ENCODE data around the gene SH3RF3. TPM values are rescaled to one million over a fixed set of nuclear protein-coding genes. Genes with fewer than 3 reads are reported as not detected.

Gene SH3RF3
- total RNA-seq, 4 donors from 2014 or later, result 5.3 to 10.0 (median 8.0) TPM

DNA sequence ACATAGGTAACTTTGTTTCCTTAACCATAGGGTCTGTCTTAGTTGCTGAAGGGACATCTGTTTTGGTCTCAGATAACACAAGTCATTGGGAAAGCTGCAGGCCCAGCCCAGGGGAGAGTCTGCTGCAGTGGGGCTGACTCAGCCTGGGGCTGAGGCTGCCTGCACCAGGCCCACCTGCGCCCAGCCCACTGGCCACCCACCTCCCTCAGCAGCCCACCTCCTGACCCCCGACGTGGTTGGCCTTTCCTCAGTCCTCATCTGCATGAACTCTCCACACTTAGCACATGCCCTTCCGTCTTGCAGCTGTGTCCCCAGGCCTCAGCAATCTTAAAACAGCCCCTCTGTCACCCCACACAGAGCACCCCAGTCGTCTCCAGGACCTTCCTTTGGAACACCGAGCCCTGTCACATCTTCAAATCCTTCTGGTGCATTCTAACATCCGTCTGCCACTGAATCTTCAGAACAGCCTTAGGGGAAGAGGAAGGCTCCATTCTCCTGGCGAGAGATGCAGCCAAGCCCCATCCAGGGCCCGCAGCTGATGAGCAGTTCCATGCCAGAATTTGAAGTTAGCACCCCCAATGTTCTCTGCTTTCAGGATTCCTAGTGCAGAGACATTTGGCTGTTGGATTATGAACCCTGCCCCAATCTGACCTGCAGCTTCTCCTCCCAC is 253.4 kb downstream of the SH3RF3 start:
- TF ChIP-seq, protein P1, sequence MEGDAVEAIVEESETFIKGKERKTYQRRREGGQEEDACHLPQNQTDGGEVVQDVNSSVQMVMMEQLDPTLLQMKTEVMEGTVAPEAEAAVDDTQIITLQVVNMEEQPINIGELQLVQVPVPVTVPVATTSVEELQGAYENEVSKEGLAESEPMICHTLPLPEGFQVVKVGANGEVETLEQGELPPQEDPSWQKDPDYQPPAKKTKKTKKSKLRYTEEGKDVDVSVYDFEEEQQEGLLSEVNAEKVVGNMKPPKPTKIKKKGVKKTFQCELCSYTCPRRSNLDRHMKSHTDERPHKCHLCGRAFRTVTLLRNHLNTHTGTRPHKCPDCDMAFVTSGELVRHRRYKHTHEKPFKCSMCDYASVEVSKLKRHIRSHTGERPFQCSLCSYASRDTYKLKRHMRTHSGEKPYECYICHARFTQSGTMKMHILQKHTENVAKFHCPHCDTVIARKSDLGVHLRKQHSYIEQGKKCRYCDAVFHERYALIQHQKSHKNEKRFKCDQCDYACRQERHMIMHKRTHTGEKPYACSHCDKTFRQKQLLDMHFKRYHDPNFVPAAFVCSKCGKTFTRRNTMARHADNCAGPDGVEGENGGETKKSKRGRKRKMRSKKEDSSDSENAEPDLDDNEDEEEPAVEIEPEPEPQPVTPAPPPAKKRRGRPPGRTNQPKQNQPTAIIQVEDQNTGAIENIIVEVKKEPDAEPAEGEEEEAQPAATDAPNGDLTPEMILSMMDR (IDR thresholded peaks at IDR 0.05; ENCODE audit: low read depth), result no peak

DNA sequence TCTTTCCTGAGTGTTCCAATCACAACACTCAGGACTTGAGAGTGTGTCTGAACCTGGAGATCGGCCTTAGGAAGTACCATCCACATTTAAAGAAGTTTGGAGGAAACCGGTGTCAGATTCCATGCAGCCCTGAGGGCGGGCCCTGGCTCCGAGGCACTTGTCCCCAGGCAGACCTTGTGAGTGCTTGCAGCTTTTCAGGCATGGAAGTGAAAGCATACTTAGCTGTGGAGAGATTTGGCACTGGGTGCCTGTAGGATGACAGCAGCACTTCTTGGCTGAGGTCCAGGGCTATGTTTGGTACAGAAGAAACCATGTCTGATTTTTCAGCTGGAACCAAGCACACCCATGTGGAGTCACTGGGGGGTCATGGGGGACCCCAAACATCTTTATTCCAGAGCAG is 253.9 kb downstream of the SH3RF3 start:
- TF ChIP-seq, protein P1 (IDR thresholded peaks at IDR 0.05; ENCODE audit: low read depth), result no peak

DNA sequence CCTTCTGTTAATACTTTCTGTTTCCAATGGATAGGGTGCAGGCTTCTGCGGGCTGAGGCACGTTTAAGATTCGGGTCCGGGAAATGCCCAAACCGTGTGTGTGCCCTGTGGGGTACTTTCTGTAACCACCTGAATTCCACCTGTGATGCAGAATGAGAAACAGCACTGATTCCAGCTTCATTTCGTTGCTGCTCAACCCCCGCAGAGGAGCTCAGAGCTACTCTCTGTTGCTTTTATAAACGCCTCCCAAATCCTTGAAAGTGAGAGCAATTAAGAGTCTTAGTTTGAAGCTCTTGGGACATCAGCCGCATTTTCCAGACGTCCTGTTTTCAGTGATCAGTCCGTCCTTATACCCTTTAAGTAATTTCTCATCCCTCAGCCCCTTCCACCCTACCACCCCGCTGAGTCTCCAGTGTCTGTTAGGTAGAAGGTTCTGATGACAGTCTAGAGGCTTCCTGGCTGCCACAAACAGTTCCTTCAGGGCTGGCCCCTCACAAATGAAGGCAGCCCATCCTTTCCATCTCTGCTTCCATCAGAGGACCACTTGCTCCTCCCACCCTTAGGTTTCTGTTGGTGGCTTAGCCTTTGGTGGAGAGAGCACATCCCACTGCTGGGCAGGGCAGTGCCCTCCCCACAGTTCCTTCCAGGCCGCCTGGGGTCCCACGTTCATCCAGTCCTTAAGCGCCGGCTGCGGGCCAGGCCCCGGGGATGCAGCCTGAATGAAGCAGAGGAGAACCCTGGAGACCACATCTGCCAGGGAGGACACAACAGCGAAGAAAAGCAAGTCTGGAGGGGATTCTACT is 254.7 kb downstream of the SH3RF3 start:
- TF ChIP-seq, protein P1 (IDR thresholded peaks at IDR 0.05; ENCODE audit: low read depth), result no peak

DNA sequence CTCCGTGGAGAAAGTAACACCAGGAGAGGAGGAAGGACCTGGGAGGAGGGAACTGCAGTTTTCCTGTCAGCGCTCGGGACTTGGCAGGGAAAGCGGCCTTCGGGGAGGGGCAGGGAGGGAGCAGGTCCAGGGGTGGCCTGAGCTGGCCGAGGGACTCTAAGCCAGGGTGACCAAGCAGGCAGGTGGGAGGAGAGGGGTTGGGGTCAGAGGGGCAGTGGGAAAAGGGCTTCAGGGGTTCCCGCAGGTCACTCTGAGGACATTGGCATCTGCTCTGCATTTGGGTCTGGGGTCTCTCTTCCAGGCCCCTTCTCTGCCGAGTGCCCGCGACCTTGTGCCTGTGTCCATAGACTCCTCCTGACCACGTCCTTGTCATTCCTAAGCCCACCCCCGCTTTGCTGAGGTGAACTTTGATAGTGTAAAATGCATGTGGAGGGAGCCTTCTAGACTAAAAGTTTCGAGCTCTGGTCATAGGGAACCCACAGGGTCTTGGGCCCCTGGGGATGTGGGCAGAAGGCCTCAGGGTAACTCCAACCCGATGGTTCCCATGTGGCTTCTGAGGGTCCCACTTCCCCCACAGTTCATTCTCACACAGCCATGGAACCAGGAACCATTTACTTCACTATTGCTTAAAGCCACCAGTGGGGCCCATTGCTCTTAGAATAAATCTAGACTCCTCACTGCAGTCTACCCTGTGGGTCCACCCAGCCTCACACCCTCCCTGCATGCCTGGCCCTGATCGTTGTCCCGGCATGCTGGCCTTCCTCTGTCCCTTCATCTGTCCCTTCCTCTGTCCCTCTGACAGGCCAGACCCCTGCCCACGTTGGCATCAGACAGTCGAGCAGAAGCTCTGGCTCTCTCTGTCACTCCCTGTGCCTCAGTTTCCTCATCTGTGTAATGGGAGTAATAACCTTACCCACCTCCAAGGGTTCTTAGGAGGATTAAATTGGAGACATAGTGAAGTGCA is 255.6 kb downstream of the SH3RF3 start:
- TF ChIP-seq, protein P1 (IDR thresholded peaks at IDR 0.05; ENCODE audit: low read depth), result no peak

DNA sequence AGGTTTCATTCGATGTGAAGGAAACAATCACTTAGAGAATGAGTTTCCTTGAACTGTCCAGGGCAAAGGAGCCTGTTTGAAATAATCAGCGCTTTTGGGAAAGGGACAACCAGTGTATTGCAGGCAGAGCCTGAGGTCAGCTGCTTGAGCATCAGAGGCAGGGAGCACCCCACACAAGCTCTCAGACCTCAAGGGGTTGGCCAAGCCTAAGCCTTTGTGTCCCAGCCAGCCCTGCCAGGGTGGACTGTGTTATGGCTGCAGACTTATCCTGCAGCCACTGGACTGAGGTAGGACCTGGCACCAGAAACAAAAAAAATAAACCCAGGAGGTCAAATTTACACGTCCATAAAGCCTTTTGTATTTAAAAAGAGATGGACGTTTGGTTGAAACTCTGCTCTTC is 256.5 kb downstream of the SH3RF3 start:
- TF ChIP-seq, protein P1 (IDR thresholded peaks at IDR 0.05; ENCODE audit: low read depth), result no peak

DNA sequence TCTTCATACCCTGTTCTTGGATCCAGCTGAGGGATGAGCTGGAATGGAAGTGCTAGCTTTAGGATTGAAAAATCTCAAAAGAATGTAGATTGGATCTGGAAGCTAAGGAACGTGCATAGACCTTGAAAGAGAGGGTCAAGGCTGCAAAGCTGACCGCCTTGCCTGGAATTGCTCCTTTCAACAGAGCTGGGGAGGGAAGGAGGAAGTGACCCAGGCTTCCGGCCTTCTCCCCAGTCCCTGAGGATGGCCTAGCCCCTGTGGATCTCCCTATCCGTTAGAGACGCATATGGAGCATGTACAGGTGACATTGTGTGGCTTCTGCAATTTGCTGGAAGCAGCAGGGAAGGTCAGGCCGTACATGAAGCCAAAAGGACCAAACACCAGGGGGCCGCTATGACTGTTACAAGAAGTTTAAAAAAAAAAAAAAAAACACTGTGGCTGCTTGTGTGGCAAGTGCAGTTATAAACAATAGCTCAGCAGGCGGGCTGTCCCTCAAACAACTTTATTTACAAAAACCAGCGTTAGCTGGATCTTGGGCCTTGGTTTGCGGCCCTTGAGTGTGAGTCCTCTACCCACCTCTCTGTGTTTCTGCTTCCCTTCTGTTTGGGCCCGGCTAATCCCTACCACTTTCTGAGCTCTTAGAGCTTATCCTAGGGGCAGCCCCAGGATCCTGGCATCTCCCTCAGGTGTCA is 257.1 kb downstream of the SH3RF3 start:
- TF ChIP-seq, protein P1 (IDR thresholded peaks at IDR 0.05; ENCODE audit: low read depth), result no peak
